ENCODE results near the gene EP400.
"Not testable (repeated sequence)": the region's sequence is repeated elsewhere in the genome, so short reads cannot be mapped to it uniquely, and the experiment has no call there.

The EP400 gene

GRCh38 chr12:132040906-132041606 is 91.3 kb downstream of the EP400 start:
- in situ Hi-C loops (cut with HindIII; ENCODE audit: low sequenced_read_pairs): no loop called here

- in situ Hi-C loops (cut with HindIII; ENCODE audit: low sequenced_read_pairs): no loop called here
Measured at GRCh38 chr12:132043216-132043615, 93.5 kb downstream of the EP400 start.

- in situ Hi-C loops (cut with HindIII; ENCODE audit: low sequenced_read_pairs): no loop called here
Measured at GRCh38 chr12:132043770-132044467, 94.2 kb downstream of the EP400 start.

GRCh38 chr12:132044661-132045412 is 95.1 kb downstream of the EP400 start:
- in situ Hi-C loops (cut with HindIII; ENCODE audit: low sequenced_read_pairs): no loop called here

- in situ Hi-C loops (cut with HindIII; ENCODE audit: low sequenced_read_pairs): no loop called here
Measured at GRCh38 chr12:132045751-132046150, 96.0 kb downstream of the EP400 start.

- in situ Hi-C loops (cut with HindIII; ENCODE audit: low sequenced_read_pairs): no loop called here
Measured at GRCh38 chr12:132046561-132046960, 96.8 kb downstream of the EP400 start.

- in situ Hi-C loops (cut with HindIII; ENCODE audit: low sequenced_read_pairs): not testable (repeated sequence)
Measured at GRCh38 chr12:132047630-132048029, 97.9 kb downstream of the EP400 start.

- in situ Hi-C loops (cut with HindIII; ENCODE audit: low sequenced_read_pairs): no loop called here
Measured at GRCh38 chr12:132049442-132049841, 99.7 kb downstream of the EP400 start.

GRCh38 chr12:132049876-132050275 is 100.1 kb downstream of the EP400 start:
- in situ Hi-C loops (cut with HindIII; ENCODE audit: low sequenced_read_pairs): no loop called here

- in situ Hi-C loops (cut with HindIII; ENCODE audit: low sequenced_read_pairs): not testable (repeated sequence)
Measured at GRCh38 chr12:132051718-132052117, 102.0 kb downstream of the EP400 start.

- in situ Hi-C loops (cut with HindIII; ENCODE audit: low sequenced_read_pairs): no loop called here
Measured at GRCh38 chr12:132052196-132052932, 102.6 kb downstream of the EP400 start.

GRCh38 chr12:132053338-132054330 is 103.9 kb downstream of the EP400 start:
- in situ Hi-C loops (cut with HindIII; ENCODE audit: low sequenced_read_pairs): no loop called here

- in situ Hi-C loops (cut with HindIII; ENCODE audit: low sequenced_read_pairs): no loop called here
Measured at GRCh38 chr12:132054983-132055382, 105.2 kb downstream of the EP400 start.

- in situ Hi-C loops (cut with HindIII; ENCODE audit: low sequenced_read_pairs): no loop called here
Measured at GRCh38 chr12:132055535-132056096, 105.9 kb downstream of the EP400 start.

- in situ Hi-C loops (cut with HindIII; ENCODE audit: low sequenced_read_pairs): no loop called here
Measured at GRCh38 chr12:132056320-132056719, 106.6 kb downstream of the EP400 start.

GRCh38 chr12:132056951-132057350 is 107.2 kb downstream of the EP400 start:
- in situ Hi-C loops (cut with HindIII; ENCODE audit: low sequenced_read_pairs): no loop called here

- in situ Hi-C loops (cut with HindIII; ENCODE audit: low sequenced_read_pairs): no loop called here
Measured at GRCh38 chr12:132057691-132058090, 107.9 kb downstream of the EP400 start.

- in situ Hi-C loops (cut with HindIII; ENCODE audit: low sequenced_read_pairs): no loop called here
Measured at GRCh38 chr12:132061197-132061596, 111.5 kb downstream of the EP400 start.

GRCh38 chr12:132061641-132062430 is 112.1 kb downstream of the EP400 start:
- in situ Hi-C loops (cut with HindIII; ENCODE audit: low sequenced_read_pairs): no loop called here
